ENCODE measurements around the gene GNB1.

DNA sequence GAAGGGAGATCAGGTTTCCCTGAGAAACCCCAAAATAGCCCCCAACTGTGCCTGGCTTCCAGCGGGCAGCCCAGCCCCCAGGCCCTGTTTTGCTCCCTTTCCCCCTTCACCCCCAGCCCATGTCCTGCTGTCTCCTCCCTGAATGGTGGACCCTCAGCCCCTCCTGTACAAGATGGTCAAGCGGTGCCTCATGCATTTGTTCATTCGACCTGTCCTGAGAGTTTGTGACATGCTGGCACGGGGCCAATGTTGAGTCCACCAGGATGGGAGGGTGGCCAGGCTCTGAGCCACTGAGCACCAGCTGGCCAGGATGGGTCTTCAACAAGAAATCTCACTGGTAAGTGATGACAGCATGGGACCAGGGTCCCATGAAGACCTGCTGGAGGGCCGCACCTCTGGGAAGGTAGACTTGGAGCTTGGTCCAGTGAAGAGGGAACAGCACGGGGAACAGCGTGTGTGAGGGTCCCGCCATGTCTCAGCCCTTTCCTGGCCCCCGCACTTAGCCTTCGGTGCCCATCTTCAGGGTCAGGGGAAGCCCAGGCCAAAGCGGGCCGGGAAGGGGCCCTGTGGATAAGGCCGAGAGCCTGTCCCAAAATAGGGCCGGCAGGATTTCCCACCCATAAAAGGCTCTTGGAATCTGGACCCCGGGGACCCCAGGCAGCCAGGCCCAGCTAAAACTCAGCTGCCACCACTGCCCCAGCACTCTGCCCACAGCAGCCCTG lies 24.2 kb upstream of the GNB1 start, which contains the start of gene CALML6:
- TF ChIP-seq POLR2A (IDR thresholded peaks at IDR 0.05; ENCODE audit: low read length) (no peak), GATA1 (IDR thresholded peaks at IDR 0.05; ENCODE audit: low read depth, low read length) (no peak)

Measured in erythroblast (primary cell).